DLD1 (cell line): ENCODE data around the gene CD300LB.
"Not testable (repeated sequence)": the region's sequence is repeated elsewhere in the genome, so short reads cannot be mapped to it uniquely, and the experiment has no call there.

ENCODE experiments used
- in situ Hi-C: cut with HindIII; loops from 2 replicates; pipeline ENCODE4 v1.10.0; 2017; ENCODE audit warnings: low sequenced_read_pairs

CD300LB gene

DNA sequence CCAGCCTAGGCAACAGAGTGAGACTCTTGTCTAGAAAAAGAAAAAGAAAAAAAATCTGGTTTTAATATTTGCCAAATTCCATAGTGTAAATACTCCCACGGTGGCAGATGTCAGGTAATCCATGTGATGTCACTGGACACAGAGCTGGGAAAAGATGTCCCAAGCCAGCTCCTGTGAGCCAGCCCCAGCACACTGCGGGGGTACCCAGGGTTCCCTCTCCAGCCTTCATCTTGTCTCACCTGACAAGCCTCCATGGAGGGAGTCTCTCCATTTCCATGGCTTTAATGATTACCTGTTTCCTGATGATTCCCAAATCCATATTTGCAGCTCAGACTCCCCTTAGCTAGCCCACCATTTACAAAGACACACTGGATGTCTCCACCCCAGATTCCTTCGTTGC lies 4.6 kb downstream of the CD300LB start:
- in situ Hi-C loops = no loop called here

- in situ Hi-C loops = no loop called here
Observed at GRCh38 chr17:74525781-74526288, 5.4 kb downstream of the CD300LB start.

GRCh38 chr17:74525465-74525725 lies 5.9 kb downstream of the CD300LB start:
- in situ Hi-C loops = no loop called here

DNA sequence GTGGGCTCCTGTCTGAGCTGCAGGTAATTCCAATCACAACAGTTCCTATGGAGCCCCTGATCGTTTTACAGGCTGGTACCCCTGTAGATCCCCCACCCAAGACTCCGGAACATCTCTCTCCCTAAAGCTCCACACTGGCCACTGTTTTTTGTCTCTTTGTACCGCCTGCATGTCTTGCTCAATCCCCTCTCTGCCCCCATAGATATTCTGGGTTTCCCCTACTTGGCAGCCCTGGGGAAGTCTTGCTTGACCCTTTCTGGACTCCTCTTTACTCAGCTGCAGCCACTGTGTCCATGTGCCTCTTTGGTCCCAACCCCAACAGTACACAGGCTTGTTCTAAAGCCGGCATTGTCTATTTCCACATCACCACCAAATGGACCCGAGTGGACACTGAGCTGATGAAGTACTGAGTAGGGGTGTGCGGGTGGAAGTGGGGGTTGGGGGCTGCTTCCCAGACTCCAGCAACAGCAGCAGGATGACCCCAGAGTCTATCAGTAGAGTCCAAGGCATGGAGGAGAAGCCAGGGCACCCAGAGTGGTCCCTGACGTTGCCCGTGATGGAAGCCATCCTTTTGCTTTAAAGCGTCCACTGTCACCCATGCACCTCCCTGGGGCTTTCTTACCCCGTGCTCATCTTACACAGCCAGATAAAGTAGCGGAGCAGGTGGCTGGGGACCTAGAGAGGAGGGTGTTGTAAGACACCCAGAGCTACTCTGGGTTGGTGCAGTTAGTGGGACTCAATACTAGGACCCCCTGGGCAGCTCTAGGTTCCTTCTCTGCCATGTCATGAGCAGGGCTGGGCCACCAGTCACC lies 6.4 kb downstream of the CD300LB start:
- in situ Hi-C loops = no loop called here

GRCh38 chr17:74523308-74523707 lies 8.0 kb downstream of the CD300LB start:
- in situ Hi-C loops = no loop called here

GRCh38 chr17:74522381-74523105 lies 8.7 kb downstream of the CD300LB start:
- in situ Hi-C loops = no loop called here

GRCh38 chr17:74521701-74522201 lies 9.5 kb downstream of the CD300LB start:
- in situ Hi-C loops = no loop called here

GRCh38 chr17:74520790-74521480 lies 10.3 kb downstream of the CD300LB start:
- in situ Hi-C loops = no loop called here

GRCh38 chr17:74520016-74520434 lies 11.2 kb downstream of the CD300LB start:
- in situ Hi-C loops = no loop called here

DNA sequence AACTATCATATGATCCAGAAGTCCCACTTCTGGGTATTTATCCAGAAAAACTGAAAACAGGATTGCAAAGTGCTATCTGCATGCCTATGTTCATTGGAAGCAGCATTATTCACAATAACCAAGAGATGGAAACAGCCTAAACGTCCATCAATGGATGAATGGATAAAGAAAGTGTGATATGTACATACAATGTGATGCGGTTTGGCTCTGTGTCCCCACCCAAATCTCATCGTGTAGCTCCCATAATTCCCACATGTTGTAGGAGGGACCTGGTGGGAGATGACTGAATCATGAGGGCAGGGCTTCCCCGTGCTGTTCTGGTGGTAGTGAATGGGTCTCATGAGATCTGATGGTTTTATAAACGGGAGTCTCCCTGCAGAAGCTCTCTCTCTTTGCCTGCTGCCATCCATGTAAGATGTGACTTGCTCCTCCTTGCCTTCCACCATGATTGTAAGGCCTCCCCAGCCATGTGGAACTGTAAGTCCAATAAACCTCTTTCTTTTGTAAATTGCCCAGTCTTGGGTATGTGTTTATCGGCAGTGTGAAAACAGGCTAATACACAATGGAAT lies 12.8 kb downstream of the CD300LB start:
- in situ Hi-C loops = not testable (repeated sequence)

DNA sequence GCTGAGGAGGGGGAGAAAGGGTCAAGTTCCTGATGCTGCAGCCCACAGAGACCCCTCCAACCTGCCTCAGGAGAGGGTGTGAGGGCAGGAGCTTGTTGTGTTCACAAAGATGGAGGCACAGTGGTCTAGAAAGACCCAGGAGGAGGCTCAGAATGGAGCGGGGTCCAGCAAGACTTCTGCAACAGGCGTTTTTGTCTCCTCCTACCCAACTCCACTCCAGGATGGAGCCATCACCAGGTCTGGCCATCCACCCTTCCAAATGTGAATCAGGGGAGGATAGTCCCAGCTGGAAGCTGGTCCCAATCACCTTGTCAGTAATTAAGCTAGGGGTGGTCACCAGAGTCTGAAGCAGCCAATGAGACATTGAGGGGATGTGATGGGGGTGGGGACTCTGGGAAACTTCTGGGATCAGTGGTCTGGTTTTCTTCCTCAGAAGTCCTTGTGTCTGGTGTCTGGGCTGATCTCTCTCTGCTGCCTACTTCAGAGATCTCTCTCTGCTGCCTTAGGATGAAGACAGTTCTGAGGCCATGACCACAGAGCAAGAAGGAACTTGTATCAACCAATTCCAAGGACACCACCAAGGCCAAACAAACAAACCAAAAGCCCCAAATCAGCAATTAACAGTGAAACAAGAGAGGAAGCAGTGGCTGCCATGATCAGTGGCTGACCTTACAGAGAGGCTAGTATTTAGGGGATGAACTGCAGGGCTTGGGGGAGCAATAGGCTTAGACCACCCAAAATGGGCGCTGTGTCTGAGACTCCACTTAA lies 14.5 kb downstream of the CD300LB start:
- in situ Hi-C loops = no loop called here

- in situ Hi-C loops = no loop called here
Observed at GRCh38 chr17:74515941-74516340, 15.3 kb downstream of the CD300LB start.

- in situ Hi-C loops = no loop called here
Observed at GRCh38 chr17:74514632-74515334, 16.5 kb downstream of the CD300LB start.

DNA sequence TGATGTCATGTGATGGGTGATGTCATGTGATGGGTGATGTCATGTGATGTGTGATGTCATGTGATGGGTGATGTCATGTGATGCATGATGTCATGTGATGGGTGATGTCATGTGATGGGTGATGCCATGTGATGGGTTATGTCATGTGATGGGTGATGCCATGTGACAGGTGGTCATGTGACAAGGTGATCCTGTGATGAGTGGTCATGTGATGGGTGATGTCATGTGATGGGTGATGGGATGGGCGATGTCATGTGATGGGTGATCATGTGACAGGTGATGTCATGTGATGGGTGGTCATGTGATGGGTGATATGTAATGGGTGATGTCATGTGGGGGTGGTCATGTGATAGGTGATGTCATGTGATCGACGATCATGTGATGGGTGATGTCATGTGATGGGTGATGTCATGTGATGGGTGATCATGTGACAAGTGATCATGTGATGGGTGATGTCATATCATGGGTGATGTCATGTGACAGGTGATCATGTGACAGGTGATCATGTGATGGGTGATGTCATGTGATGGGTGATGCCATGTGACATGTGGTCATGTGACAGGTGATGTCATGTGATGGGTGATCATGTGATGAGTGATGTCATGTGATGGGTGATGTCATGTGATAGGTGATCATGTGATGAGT lies 17.2 kb downstream of the CD300LB start:
- in situ Hi-C loops = no loop called here

- in situ Hi-C loops = no loop called here
Observed at GRCh38 chr17:74512624-74513091, 18.6 kb downstream of the CD300LB start.

- in situ Hi-C loops = no loop called here
Observed at GRCh38 chr17:74512036-74512435, 19.2 kb downstream of the CD300LB start.

GRCh38 chr17:74508156-74508555 lies 23.1 kb downstream of the CD300LB start:
- in situ Hi-C loops = no loop called here

GRCh38 chr17:74503949-74504348 lies 27.3 kb downstream of the CD300LB start:
- in situ Hi-C loops = not testable (repeated sequence)

DNA sequence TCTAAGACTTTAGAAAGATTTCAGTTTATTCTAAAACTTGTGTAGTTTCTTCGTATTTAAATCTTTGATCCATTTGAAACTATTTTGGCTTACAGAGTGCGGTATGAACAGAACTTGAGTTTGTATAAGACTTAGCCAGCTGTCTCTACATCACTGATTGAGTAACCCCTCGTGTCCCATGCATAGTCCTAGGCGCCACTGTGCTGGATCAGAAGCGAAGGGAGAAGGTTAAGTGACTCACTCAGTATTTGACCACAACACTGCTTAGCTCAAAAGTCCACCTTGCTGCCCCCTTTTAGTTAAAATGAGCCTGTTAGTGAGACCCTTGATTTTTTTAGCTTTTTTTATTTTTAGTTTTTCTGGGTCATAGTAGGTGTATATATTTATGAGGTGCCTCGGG lies 28.4 kb downstream of the CD300LB start:
- in situ Hi-C loops = no loop called here
